Measurements from ENCODE around the gene SETD9.

DNA sequence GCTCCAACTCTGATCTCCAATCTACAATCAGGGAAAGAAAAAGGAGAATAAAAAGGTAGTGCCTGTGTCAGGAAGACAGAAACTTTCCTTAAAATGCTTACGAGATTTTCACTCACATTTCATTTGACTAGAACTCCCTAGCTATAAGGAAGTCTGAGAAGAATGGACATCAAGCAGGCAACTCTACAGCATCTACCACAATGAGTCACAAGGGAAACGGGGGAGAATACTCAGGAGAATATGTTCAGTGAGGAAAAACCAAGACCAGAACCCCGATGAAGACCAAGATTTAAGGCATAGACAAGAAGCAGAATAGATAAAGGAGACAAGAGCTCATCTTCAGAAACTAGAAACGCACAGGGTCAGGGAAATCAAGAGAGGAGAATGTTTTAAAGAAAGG lies 9.0 kb upstream of the SETD9 start:
- no peak for TF ChIP-seq CTCF (IDR thresholded peaks at IDR 0.05)
- no peak for TF ChIP-seq POLR2A (IDR thresholded peaks at IDR 0.05)
